ENCODE data around the gene QSOX2. TPM values are rescaled to one million over a fixed set of nuclear protein-coding genes. Genes with fewer than 3 reads are reported as not detected.

QSOX2 gene
- total RNA-seq, 3 donors from 2014 or later (not counting 1 experiment from before 2014, with no cell fraction given) = 10.8 to 16.7 (median 16.6) TPM

DNA sequence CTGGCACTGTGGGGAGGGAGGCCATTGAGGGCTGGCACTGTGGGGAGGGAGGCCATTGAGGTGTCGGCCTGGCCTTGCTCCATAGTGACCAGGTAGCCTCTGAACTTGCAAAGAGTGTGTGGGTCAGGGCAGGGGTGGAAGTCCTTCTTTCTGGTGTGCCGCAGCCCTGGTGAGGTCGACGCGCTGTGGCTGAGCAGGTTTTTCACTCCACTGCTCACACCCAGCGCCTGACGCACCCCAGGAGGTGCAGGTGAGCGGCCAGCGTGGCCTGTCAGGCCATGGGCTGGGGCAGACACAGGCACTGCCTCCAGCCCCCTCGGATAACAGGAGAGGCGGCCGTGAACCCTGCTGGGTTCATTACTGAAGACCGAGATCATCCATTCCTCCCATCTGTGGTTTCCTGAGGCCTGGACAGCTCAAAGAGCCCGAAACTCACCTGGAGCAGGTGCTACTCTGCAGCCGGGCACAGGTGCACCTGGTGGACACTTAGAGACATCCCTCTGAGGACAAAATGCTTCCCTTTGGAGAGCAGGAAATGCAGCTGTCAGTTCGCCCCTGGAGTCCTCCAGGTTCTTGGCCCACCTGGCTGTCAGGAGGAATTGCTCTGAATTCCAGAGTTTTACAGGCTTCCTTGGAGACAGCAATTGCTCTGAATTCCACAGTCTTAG is 73.1 kb downstream of the QSOX2 start:
- Mint-ChIP-seq H3K4me3 (no peak overlapping the region), H3K36me3 (no peaks in the 10 kb centered on the region), H3K9me3 (no peaks in the 10 kb centered on the region), H3K27ac (no peak overlapping the region), H3K4me1 (peaks cover 0 to 3% of the 10 kb centered on the region in 2 donors), H3K27me3 (ENCODE audit: low read depth in 2 of 2) (peaks cover 12% of the 10 kb centered on the region in 2 donors)
- H3K27me3 ChIP-seq (ENCODE audit: control insufficient read depth, insufficient read depth, low read length) = peaks cover 2% of the 10 kb centered on the region
- intact Hi-C loops (cut with micrococcal nuclease) = no loop called here
- H3K9me3 ChIP-seq (ENCODE audit: control insufficient read depth, insufficient read depth, low read length) = no peaks in the 10 kb centered on the region
- H3K4me1 ChIP-seq (ENCODE audit: control insufficient read depth, insufficient read depth, low read length) = no peaks in the 10 kb centered on the region
- H3K27ac ChIP-seq (ENCODE audit: low read length) = no peak overlapping the region
- DNase-seq (no peak), ATAC-seq (no peak)
- TF ChIP-seq, protein P1, sequence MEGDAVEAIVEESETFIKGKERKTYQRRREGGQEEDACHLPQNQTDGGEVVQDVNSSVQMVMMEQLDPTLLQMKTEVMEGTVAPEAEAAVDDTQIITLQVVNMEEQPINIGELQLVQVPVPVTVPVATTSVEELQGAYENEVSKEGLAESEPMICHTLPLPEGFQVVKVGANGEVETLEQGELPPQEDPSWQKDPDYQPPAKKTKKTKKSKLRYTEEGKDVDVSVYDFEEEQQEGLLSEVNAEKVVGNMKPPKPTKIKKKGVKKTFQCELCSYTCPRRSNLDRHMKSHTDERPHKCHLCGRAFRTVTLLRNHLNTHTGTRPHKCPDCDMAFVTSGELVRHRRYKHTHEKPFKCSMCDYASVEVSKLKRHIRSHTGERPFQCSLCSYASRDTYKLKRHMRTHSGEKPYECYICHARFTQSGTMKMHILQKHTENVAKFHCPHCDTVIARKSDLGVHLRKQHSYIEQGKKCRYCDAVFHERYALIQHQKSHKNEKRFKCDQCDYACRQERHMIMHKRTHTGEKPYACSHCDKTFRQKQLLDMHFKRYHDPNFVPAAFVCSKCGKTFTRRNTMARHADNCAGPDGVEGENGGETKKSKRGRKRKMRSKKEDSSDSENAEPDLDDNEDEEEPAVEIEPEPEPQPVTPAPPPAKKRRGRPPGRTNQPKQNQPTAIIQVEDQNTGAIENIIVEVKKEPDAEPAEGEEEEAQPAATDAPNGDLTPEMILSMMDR (IDR thresholded peaks at IDR 0.05) = no peak
- no peaks in the 10 kb centered on the region for H3K36me3 ChIP-seq (ENCODE audit: control insufficient read depth, insufficient read depth, low read length)
- WGBS (ENCODE audit: insufficient coverage) = 84% methylated on average over 16 of the region's 16 CpGs
- H3K4me3 ChIP-seq (ENCODE audit: low read length) = no peak overlapping the region

DNA sequence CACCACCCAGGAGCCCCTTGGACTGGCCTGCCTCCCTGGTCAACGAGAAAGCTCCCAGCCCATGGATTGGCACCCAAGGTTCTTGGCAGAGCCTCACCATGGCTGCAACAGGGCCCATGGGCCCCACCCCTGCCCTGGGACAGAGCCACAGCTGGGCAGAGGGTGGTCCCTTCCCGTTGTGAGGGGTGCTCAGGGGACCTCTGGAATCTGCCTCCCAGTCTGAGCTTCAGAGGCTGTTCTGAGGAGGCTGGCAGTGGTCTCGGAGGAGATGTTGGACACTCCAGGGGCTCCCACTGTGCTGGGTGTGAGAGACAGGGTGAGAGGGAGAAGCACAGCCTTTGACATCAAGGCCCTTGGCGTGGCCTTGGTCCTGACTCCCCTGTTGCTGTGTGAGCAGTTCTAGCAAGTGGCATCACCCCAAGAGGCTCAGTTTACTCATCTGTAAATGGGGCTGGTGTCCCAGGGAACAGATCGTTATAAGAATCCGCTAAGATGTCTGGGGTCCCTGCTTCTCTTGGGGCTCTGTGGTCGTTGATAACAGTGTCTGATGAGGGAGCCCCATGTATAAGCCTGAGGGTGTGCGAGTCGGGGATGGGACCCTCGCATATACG is 73.7 kb downstream of the QSOX2 start:
- Mint-ChIP-seq H3K9me3 (no peaks in the 10 kb centered on the region), H3K36me3 (no peaks in the 10 kb centered on the region), H3K4me1 (peaks cover 0 to 3% of the 10 kb centered on the region in 2 donors), H3K4me3 (no peak overlapping the region), H3K27ac (no peak overlapping the region), H3K27me3 (ENCODE audit: low read depth in 2 of 2) (peaks cover 12% of the 10 kb centered on the region in 2 donors)
- Histone ChIP-seq H3K27ac (ENCODE audit: low read length) (no peak overlapping the region), H3K9me3 (ENCODE audit: control insufficient read depth, insufficient read depth, low read length) (no peaks in the 10 kb centered on the region), H3K4me1 (ENCODE audit: control insufficient read depth, insufficient read depth, low read length) (no peaks in the 10 kb centered on the region), H3K36me3 (ENCODE audit: control insufficient read depth, insufficient read depth, low read length) (no peaks in the 10 kb centered on the region), H3K4me3 (ENCODE audit: low read length) (no peak overlapping the region), H3K27me3 (ENCODE audit: control insufficient read depth, insufficient read depth, low read length) (peaks cover 2% of the 10 kb centered on the region)
- ATAC-seq = no peak
- intact Hi-C loops (cut with micrococcal nuclease) = no loop called here
- 79% methylated on average over 11 of the region's 11 CpGs for WGBS (ENCODE audit: insufficient coverage)
- TF ChIP-seq, protein P1 (IDR thresholded peaks at IDR 0.05) = no peak
- no peak for DNase-seq

DNA sequence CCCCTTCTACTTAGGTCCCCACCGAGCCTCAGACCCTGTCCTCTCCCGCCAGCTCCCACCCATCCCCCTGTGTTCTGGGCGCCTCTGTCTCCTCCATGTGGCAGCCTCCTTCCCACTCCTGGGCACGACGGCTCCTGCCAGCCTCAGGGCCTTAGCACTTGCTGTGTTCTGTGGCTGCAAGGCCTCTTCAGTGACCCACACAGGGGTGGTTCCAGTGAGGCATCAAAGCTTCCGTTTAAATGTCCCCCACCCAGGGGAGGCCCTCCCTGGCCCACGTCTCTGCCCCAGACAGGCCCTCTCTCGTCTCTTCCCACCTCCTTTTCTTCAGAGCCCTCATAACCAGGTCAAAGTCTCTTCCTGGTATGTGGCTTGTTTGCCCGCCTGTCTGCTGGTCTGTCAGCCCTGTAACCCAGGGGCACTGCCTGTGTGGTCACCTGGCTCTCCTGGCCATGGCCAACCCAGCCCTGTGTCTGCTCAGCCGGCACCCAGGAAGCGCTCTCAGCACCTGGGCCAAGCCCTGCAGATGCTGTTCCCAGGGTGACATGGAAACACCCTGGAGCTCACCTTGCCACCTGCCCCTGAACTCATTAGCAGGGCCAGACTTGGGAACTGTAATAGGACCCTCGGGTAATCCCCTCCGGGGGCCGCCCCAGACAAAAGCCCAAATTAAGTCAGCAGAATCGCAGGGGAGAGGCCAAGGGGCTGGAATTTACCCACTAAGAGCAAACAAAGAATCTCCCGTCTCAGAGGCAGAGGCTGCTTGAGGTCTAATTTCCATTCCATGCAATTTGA is 74.4 kb downstream of the QSOX2 start:
- ATAC-seq (no peak), DNase-seq (no peak)
- H3K36me3 ChIP-seq (ENCODE audit: control insufficient read depth, insufficient read depth, low read length) = no peaks in the 10 kb centered on the region
- intact Hi-C loops (cut with micrococcal nuclease) = no loop called here
- peaks cover 12 to 14% of the 10 kb centered on the region in 2 donors for H3K27me3 Mint-ChIP-seq (ENCODE audit: low read depth in 2 of 2)
- H3K4me1 Mint-ChIP-seq = peaks cover 0 to 3% of the 10 kb centered on the region in 2 donors
- no peaks in the 10 kb centered on the region for H3K36me3 Mint-ChIP-seq
- TF ChIP-seq, protein P1 (IDR thresholded peaks at IDR 0.05) = no peak
- no peak overlapping the region for H3K4me3 ChIP-seq (ENCODE audit: low read length)
- H3K9me3 ChIP-seq (ENCODE audit: control insufficient read depth, insufficient read depth, low read length) = no peaks in the 10 kb centered on the region
- H3K27me3 ChIP-seq (ENCODE audit: control insufficient read depth, insufficient read depth, low read length) = peaks cover 2% of the 10 kb centered on the region
- no peaks in the 10 kb centered on the region for H3K4me1 ChIP-seq (ENCODE audit: control insufficient read depth, insufficient read depth, low read length)
- no peak overlapping the region for H3K27ac Mint-ChIP-seq
- no peak overlapping the region for H3K27ac ChIP-seq (ENCODE audit: low read length)
- 66% methylated on average over 16 of the region's 16 CpGs for WGBS (ENCODE audit: insufficient coverage)
- H3K9me3 Mint-ChIP-seq = no peaks in the 10 kb centered on the region
- H3K4me3 Mint-ChIP-seq = no peak overlapping the region
